DOHH2 (cell line): ENCODE measurements around the gene PPP1R12C.

ENCODE experiments used
- CTCF ChIP-seq: fragments of 200-600 bp; sonication (generic); IDR thresholded peaks from one replicate; pipeline ENCODE4 v1.5.1; 2014; ENCODE audit warnings: antibody characterized with exemption, mild to moderate bottlenecking, low read depth, low read length; ENCODE audit not compliant: poor library complexity, severe bottlenecking
- EZH2phosphoT487 ChIP-seq: fragments of 200-600 bp; sonication (generic); IDR thresholded peaks from 2 replicates; pipeline ENCODE4 v1.6.1; 2017; ENCODE audit warnings: borderline replicate concordance, mild to moderate bottlenecking, antibody characterized with exemption, low read length, moderate library complexity, mixed read lengths

- TF ChIP-seq CTCF: peak; percentile 25
- no peak for TF ChIP-seq EZH2phosphoT487
Observed at GRCh38 chr19:55058781-55059610, 58.4 kb downstream of the PPP1R12C start.
